NCI-H1105 treated with DMSO at 0.1 percent for 48 hours (cell line): ENCODE results near the gene TEX48.

Experiments used
- DNase-seq: peaks from one replicate; lab custom pipeline; 2025; lab: John Stamatoyannopoulos, UW

TEX48 gene

GRCh38 chr9:114681594-114682332 lies at the start of gene TEX48:
Gene TEX48 (minus strand): TSS chr9:114682192. CDS start chr9:114671723, 10,469 bp downstream.
- peak; percentile 26 for DNase-seq

GRCh38 chr9:114731701-114732100 lies 49.7 kb upstream of the TEX48 start:
- DNase-seq, result no peak

GRCh38 chr9:114729706-114730105 lies 47.7 kb upstream of the TEX48 start:
- DNase-seq, result no peak

GRCh38 chr9:114725930-114726329 lies 43.9 kb upstream of the TEX48 start:
- no peak for DNase-seq

- no peak for DNase-seq
Measured at GRCh38 chr9:114724744-114725143, 42.8 kb upstream of the TEX48 start.

- DNase-seq, result no peak
Measured at GRCh38 chr9:114723931-114724330, 41.9 kb upstream of the TEX48 start.

GRCh38 chr9:114722937-114723620 lies 41.1 kb upstream of the TEX48 start:
- DNase-seq, result no peak

- DNase-seq, result no peak
Measured at GRCh38 chr9:114722081-114722621, 40.2 kb upstream of the TEX48 start.

GRCh38 chr9:114721491-114722079 lies 39.6 kb upstream of the TEX48 start:
- no peak for DNase-seq

GRCh38 chr9:114720086-114720676 lies 38.2 kb upstream of the TEX48 start:
- no peak for DNase-seq

GRCh38 chr9:114719290-114719689 lies 37.3 kb upstream of the TEX48 start:
- DNase-seq, result no peak

- DNase-seq, result no peak
Measured at GRCh38 chr9:114718801-114719221, 36.8 kb upstream of the TEX48 start.

GRCh38 chr9:114717908-114718486 lies 36.0 kb upstream of the TEX48 start:
- DNase-seq, result no peak

- no peak for DNase-seq
Measured at GRCh38 chr9:114709636-114710035, 27.6 kb upstream of the TEX48 start.

GRCh38 chr9:114706711-114707110 lies 24.7 kb upstream of the TEX48 start:
- no peak for DNase-seq

GRCh38 chr9:114701988-114702387 lies 20.0 kb upstream of the TEX48 start:
- no peak for DNase-seq

- no peak for DNase-seq
Measured at GRCh38 chr9:114697951-114698351, 16.0 kb upstream of the TEX48 start.

GRCh38 chr9:114696814-114697544 lies 15.0 kb upstream of the TEX48 start:
- DNase-seq, result no peak

- no peak for DNase-seq
Measured at GRCh38 chr9:114695948-114696347, 14.0 kb upstream of the TEX48 start.

GRCh38 chr9:114694719-114695269 lies 12.8 kb upstream of the TEX48 start:
- DNase-seq, result no peak

- no peak for DNase-seq
Measured at GRCh38 chr9:114694146-114694545, 12.2 kb upstream of the TEX48 start.
